Skeletal muscle satellite cell (primary cell): ENCODE results near the gene JCAD.

ENCODE experiments used
- H3K27me3 ChIP-seq: 2 replicates; pipeline ENCODE4 v1.7.0; 2013; ENCODE audit warnings: low read length; ENCODE audit not compliant: control insufficient read depth, insufficient read depth
- H3K36me3 ChIP-seq: 2 replicates; pipeline ENCODE4 v1.7.0; 2013; ENCODE audit warnings: mild to moderate bottlenecking, control low read depth, low read length; ENCODE audit not compliant: insufficient read depth
- H3K4me1 ChIP-seq: 2 replicates; pipeline ENCODE4 v1.7.0; 2013; ENCODE audit warnings: low read length; ENCODE audit not compliant: control insufficient read depth, insufficient read depth
- H3K4me2 ChIP-seq: 2 replicates; pipeline ENCODE4 v1.7.0; 2013; ENCODE audit warnings: mild to moderate bottlenecking, low read length
- H3K4me3 ChIP-seq: 2 replicates; pipeline ENCODE4 v1.7.0; 2013; ENCODE audit warnings: low read length
- H3K9ac ChIP-seq: 2 replicates; pipeline ENCODE4 v1.7.0; 2013; ENCODE audit warnings: mild to moderate bottlenecking, low read depth, low read length, moderate library complexity
- H3K9me3 ChIP-seq: replicated peaks from 2 replicates; pipeline ENCODE4 v1.7.0; 2013; ENCODE audit warnings: mild to moderate bottlenecking, control low read depth, low read length

JCAD gene

GRCh38 chr10:30041196-30042105 lies 17.9 kb downstream of the JCAD start:
- H3K4me3 ChIP-seq, result no peak overlapping the region
- peaks cover 15% of the 10 kb centered on the region for H3K27me3 ChIP-seq
- H3K9me3 ChIP-seq, result no peaks in the 10 kb centered on the region
- H3K36me3 ChIP-seq, result no peaks in the 10 kb centered on the region
- no peak overlapping the region for H3K9ac ChIP-seq
- no peak overlapping the region for H3K4me2 ChIP-seq
- peaks cover 7% of the 10 kb centered on the region for H3K4me1 ChIP-seq

GRCh38 chr10:30040597-30040996 lies 18.8 kb downstream of the JCAD start:
- no peaks in the 10 kb centered on the region for H3K36me3 ChIP-seq
- no peaks in the 10 kb centered on the region for H3K9me3 ChIP-seq
- H3K27me3 ChIP-seq, result peaks cover 12% of the 10 kb centered on the region
- H3K4me1 ChIP-seq, result peaks cover 7% of the 10 kb centered on the region
- no peak overlapping the region for H3K4me3 ChIP-seq
- H3K9ac ChIP-seq, result no peak overlapping the region
- no peak overlapping the region for H3K4me2 ChIP-seq

GRCh38 chr10:30039988-30040387 lies 19.4 kb downstream of the JCAD start:
- H3K9ac ChIP-seq, result no peak overlapping the region
- H3K4me1 ChIP-seq, result peaks cover 7% of the 10 kb centered on the region
- no peak overlapping the region for H3K4me2 ChIP-seq
- no peak overlapping the region for H3K4me3 ChIP-seq
- H3K27me3 ChIP-seq, result peaks cover 13% of the 10 kb centered on the region
- no peaks in the 10 kb centered on the region for H3K9me3 ChIP-seq
- no peaks in the 10 kb centered on the region for H3K36me3 ChIP-seq

GRCh38 chr10:30039567-30039966 lies 19.8 kb downstream of the JCAD start:
- Histone ChIP-seq H3K4me2 (no peak overlapping the region), H3K4me1 (peaks cover 7% of the 10 kb centered on the region), H3K9ac (no peak overlapping the region), H3K4me3 (no peak overlapping the region), H3K36me3 (no peaks in the 10 kb centered on the region), H3K27me3 (peaks cover 17% of the 10 kb centered on the region), H3K9me3 (no peaks in the 10 kb centered on the region)

- H3K9me3 ChIP-seq, result no peaks in the 10 kb centered on the region
- peaks cover 17% of the 10 kb centered on the region for H3K27me3 ChIP-seq
- H3K9ac ChIP-seq, result no peak overlapping the region
- no peaks in the 10 kb centered on the region for H3K36me3 ChIP-seq
- H3K4me1 ChIP-seq, result peaks cover 7% of the 10 kb centered on the region
- no peak overlapping the region for H3K4me2 ChIP-seq
- H3K4me3 ChIP-seq, result no peak overlapping the region
Observed at GRCh38 chr10:30038781-30039536, 20.4 kb downstream of the JCAD start.

GRCh38 chr10:30037620-30038336 lies 21.6 kb downstream of the JCAD start:
- no peak overlapping the region for H3K4me2 ChIP-seq
- H3K9ac ChIP-seq, result no peak overlapping the region
- peaks cover 17% of the 10 kb centered on the region for H3K27me3 ChIP-seq
- no peak overlapping the region for H3K4me3 ChIP-seq
- no peaks in the 10 kb centered on the region for H3K9me3 ChIP-seq
- peaks cover 7% of the 10 kb centered on the region for H3K4me1 ChIP-seq
- no peaks in the 10 kb centered on the region for H3K36me3 ChIP-seq

- Histone ChIP-seq H3K36me3 (no peaks in the 10 kb centered on the region), H3K27me3 (peaks cover 17% of the 10 kb centered on the region), H3K4me3 (no peak overlapping the region), H3K9me3 (no peaks in the 10 kb centered on the region), H3K9ac (no peak overlapping the region), H3K4me1 (peaks cover 7% of the 10 kb centered on the region), H3K4me2 (no peak overlapping the region)
Observed at GRCh38 chr10:30036811-30037210, 22.6 kb downstream of the JCAD start.

GRCh38 chr10:30036341-30036740 lies 23.0 kb downstream of the JCAD start:
- Histone ChIP-seq H3K9me3 (no peaks in the 10 kb centered on the region), H3K27me3 (peaks cover 17% of the 10 kb centered on the region), H3K4me2 (no peak overlapping the region), H3K36me3 (no peaks in the 10 kb centered on the region), H3K4me1 (peaks cover 7% of the 10 kb centered on the region), H3K4me3 (no peak overlapping the region), H3K9ac (no peak overlapping the region)

GRCh38 chr10:30034433-30035137 lies 24.8 kb downstream of the JCAD start:
- Histone ChIP-seq H3K9ac (no peak overlapping the region), H3K4me3 (no peak overlapping the region), H3K9me3 (no peaks in the 10 kb centered on the region), H3K27me3 (peaks cover 26% of the 10 kb centered on the region), H3K4me1 (peaks cover 5% of the 10 kb centered on the region), H3K4me2 (no peak overlapping the region), H3K36me3 (no peaks in the 10 kb centered on the region)

GRCh38 chr10:30032125-30032524 lies 27.3 kb downstream of the JCAD start:
- Histone ChIP-seq H3K9ac (no peak overlapping the region), H3K27me3 (peaks cover 21% of the 10 kb centered on the region), H3K4me3 (no peak overlapping the region), H3K4me1 (no peaks in the 10 kb centered on the region), H3K9me3 (no peaks in the 10 kb centered on the region), H3K4me2 (no peak overlapping the region), H3K36me3 (no peaks in the 10 kb centered on the region)

- Histone ChIP-seq H3K27me3 (peaks cover 19% of the 10 kb centered on the region), H3K9me3 (no peaks in the 10 kb centered on the region), H3K4me1 (no peaks in the 10 kb centered on the region), H3K4me2 (no peak overlapping the region), H3K36me3 (no peaks in the 10 kb centered on the region), H3K4me3 (no peak overlapping the region), H3K9ac (no peak overlapping the region)
Observed at GRCh38 chr10:30029872-30030256, 29.5 kb downstream of the JCAD start.
